ENCODE data around the gene LDLRAD3.

LDLRAD3 gene

DNA sequence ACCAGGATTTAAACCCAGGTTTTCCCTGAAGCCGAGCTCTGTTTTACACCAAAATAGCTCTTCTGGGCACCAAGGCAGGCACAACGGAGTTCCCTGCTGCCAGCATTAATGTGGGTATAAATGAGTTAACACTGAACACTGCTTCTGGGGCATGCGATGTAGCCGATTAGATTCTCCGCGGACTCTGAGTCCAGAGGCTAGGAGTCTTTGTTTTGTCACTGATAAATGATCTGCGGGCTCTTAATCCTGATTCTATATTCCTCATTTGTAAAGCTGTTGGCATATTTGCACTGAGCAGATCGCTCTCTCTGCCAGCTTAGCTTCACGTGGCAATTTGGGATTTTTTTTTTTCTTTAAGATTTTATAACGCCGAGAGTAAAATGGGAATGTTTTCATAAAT lies 16.8 kb upstream of the LDLRAD3 start:
- DNase-seq (ENCODE audit: low read depth, low spot score) = no peak

DNA sequence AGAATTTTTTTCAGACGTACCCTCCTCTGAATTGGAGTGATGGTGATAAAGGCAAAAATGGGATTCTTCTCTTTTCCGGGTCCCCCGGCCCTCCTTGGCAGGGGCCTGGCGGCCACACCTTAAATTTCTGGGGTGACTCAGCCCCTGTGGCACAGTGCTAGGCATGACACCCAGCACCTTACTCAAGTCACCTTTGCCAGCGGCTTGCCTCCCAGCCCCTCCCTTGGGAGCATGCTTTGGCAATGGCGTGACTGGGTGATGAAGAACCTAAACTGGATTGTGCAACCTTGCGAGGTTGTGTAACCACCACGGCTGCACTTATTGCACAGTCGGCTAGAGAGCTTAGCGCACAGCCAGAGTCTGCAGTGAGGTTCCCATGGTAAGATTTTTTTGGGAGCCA lies 16.2 kb upstream of the LDLRAD3 start:
- DNase-seq (ENCODE audit: low read depth, low spot score) = no peak

DNA sequence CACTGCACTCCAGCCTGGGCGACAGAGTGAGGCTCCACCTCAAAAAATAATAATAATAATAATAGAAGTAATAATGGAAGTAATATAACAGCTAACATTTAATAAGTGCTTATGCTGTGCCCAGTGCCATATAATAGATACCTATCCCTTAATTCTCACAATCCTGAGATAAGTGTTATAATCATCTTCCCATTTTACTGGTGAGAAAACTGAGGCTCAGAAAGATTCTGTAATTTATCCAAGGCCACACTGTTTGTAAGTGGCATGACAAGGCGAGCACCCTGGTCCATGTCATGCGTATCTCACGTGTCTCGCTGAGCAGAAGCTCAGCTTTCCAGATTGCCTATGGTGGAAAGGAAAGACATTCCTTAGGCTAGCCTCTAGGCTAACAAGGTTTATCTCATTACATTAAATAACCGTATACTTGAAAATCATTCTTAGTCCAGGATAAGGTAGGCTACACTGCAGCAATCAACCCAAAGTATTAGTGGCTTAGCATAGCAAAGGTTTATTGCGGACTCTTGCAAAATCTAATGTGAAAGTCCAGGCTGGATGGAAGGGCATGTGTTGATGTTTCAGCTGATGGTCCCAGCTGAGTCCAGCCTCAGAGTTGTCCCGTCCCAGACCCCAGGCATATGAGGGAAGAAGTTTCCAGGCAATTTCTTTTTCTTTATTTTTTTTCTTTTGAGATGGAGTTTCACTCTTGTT lies 15.0 kb upstream of the LDLRAD3 start:
- no peak for DNase-seq (ENCODE audit: low read depth, low spot score)

DNA sequence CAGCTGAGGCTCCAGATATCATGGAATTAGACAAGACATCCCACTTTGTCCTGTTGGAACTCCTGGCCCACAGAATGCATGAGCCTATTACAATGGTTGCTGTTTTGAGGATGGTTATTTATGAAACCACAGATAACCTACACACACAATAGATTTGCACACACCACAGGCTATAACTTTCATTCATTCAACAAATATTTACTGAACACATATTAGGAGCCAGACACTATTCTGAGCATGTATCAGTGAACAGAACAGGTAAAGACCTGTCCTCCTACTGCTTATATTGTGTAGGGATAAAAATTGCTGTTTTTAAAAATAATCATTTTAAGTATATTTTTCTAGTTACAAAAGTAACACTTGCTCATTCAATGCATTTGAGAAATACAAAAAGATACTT lies 13.4 kb upstream of the LDLRAD3 start:
- DNase-seq (ENCODE audit: low read depth, low spot score) = no peak

DNA sequence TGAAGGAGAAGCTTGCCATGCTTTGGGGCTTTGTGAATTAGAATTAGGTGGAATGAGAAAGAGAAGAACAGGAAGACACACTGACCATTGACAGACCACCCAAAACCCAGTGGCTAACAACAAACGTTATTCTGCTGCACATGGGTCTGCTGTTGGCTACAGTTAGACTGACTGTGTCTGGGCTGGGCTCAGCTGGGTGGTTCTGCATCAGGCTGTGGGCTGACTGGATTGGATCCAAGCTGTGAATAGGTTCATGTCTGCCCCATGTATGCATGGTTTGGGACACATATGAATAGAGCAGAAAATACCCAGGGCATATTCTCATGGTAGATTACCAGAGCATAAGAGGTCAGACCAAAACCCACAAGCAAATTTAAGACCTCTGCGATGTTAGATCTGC lies 11.7 kb upstream of the LDLRAD3 start:
- no peak for DNase-seq (ENCODE audit: low read depth, low spot score)

GRCh38 chr11:35932681-35933319 lies 11.1 kb upstream of the LDLRAD3 start:
- DNase-seq (ENCODE audit: low read depth, low spot score) = no peak

DNA sequence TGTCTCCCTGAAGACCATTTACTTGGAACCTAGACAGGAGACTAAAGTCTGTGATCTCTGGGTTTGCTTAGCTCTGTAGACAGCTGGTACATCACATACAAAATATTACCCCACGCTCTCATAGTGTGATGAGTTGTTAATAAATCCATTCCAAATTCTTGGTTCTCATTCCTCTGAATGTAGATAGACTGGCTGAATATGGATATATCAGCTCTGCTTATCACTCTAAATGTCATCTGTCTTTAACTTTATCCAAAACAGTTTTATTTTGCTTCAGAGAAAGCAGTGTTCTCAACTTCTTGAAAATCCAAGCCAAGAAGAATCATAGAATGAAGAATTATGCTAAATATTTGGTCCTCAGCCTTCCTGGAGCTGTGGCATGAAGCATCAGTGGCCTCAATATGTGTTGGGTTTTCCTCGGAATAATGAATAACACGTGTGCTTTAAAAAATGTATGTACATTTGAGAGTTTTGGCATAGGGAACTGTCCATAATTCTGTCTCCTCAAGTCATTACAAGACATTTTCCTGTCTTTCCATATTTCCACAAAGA lies 10.5 kb upstream of the LDLRAD3 start:
- DNase-seq (ENCODE audit: low read depth, low spot score) = no peak

GRCh38 chr11:35934271-35934670 lies 9.6 kb upstream of the LDLRAD3 start:
- DNase-seq (ENCODE audit: low read depth, low spot score) = no peak

- DNase-seq (ENCODE audit: low read depth, low spot score) = no peak
These were observed 8.9 kb upstream of the LDLRAD3 start for GRCh38 chr11:35934981-35935380.

DNA sequence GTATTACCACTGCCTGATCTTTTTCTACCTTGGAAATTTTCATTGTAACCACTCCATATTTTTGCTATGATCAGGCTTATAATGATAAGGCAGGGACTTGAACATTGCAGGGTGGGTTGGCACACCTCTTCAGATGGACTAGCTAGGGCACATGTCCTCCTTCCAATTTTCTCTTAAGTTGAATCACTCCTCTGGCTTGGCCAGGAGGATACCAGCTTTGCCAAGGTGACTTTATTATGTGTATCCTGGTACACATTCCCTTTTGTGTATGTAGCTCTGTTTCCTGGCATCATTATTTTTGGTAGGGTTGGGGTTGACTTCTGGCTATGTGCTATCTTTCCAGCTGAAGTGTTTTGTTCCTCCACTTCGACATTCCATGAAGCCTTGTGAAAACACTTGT lies 8.5 kb upstream of the LDLRAD3 start:
- no peak for DNase-seq (ENCODE audit: low read depth, low spot score)

DNA sequence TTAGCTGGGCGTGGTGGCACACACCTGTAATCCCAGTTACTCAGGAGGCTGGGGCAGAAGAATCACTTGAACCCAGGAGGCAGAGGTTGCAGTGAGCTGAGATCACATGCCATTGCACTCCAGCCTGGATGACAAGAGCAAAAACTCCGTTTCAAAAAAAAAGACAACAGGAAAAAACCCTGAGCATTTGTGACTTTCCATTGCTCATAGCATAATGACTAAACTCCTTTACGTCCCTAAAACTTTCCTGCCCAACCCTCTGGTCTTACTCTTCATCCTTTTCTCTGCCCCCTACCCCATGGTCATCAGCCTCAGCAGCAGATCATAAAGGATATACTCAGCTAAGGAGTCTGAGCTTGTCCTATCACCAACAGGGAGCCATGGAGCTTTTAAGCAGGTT lies 6.8 kb upstream of the LDLRAD3 start:
- DNase-seq (ENCODE audit: low read depth, low spot score) = no peak

GRCh38 chr11:35937700-35938099 lies 6.2 kb upstream of the LDLRAD3 start:
- DNase-seq (ENCODE audit: low read depth, low spot score) = no peak

GRCh38 chr11:35938231-35938630 lies 5.6 kb upstream of the LDLRAD3 start:
- DNase-seq (ENCODE audit: low read depth, low spot score) = no peak

DNA sequence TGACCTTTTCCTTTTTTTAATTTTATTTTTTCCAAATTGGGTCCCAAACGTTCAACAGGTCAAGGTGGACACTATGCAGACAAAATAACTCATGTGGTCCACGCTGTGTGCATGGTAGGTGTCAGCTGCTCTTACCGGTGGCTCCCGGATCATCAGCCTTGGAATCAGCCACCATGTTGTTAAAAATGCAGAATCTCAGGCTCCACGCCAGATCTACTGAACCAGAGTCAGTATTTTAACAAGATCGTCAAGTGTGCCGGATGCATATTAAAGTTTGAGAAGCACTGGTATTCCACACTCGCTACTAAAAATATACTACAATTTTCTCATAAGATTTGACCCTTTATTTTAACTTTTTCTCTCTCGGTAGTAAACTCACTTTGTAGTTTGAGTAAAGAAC lies 553 bp upstream of the LDLRAD3 start:
- no peak for DNase-seq (ENCODE audit: low read depth, low spot score)

DNA sequence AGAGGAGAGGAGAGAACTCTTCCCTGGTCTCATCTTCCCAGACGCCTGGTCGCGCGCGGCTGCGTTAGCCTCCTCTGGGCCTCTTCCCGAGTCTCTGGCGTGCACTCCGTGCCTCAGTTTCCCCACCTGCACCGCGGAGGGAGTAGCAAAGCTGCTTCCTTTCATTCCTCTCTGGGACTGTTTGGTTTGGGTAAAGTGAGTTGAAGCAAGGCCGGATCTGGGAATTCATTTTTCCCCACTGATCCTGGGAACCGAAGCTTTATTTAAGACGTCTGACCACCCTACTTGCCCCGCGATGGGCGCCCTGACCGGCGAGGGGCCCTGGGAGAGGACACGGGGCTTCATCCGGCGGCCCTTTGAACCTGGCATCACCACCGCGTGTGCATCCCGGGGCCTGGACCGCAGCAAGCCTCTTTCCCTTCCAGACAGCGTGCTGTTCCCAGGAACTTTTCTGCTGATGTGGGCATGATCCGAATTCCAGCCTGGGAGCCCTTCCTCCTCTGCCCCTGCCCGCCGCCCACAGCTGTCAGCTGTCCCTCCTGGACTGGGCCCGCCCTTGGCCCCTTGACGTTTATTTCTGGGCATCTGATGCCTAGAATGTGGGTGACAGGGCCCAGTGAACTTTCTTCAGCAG lies 758 bp downstream of the LDLRAD3 start:
- DNase-seq (ENCODE audit: low read depth, low spot score) = no peak

- DNase-seq (ENCODE audit: low read depth, low spot score) = no peak
These were observed 1.3 kb downstream of the LDLRAD3 start for GRCh38 chr11:35945137-35945518.

GRCh38 chr11:35946766-35947165 lies 2.9 kb downstream of the LDLRAD3 start:
- no peak for DNase-seq (ENCODE audit: low read depth, low spot score)

GRCh38 chr11:35947437-35947836 lies 3.6 kb downstream of the LDLRAD3 start:
- no peak for DNase-seq (ENCODE audit: low read depth, low spot score)

DNA sequence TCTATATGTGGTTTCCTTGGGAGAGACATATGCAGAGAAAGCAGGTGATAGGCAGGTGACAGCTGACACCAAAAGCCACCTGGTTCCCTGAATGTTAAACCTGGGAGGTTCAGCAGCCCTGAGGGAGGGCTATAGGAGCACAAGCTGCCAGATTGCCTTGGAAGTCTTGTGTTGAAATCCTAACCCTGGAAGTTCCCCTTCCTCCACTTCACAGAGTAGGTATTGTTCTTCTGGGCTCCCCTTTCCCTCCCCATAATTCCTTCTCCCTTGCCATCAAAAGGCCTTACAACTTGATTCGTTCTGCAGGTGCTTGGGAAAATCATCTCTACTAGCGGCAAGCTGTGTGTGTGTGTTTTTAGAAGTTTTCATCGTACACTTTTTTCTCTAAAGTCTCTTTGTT lies 5.4 kb downstream of the LDLRAD3 start:
- DNase-seq (ENCODE audit: low read depth, low spot score) = no peak

GRCh38 chr11:35950082-35950481 lies 6.2 kb downstream of the LDLRAD3 start:
- DNase-seq (ENCODE audit: low read depth, low spot score) = no peak

DNA sequence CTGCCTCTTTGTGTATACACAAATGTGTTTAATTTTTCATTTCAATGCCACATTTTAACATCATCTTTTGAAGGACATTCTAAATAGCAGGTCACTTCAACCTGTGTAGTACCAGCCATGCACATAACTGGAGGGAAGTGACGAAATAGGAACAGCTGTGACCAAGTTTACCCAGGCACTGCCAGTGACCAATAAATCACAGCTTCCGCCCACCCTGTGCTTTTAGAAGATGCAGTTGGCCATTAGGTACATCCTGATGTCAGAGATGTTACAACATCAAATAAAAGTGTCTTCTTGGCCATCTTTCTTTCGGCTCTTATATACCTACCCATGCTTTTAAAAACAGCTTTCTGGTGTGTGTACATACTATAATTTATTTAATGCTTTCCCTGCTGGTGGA lies 7.8 kb downstream of the LDLRAD3 start:
- no peak for DNase-seq (ENCODE audit: low read depth, low spot score)

- DNase-seq (ENCODE audit: low read depth, low spot score) = no peak
These were observed 9.4 kb downstream of the LDLRAD3 start for GRCh38 chr11:35953081-35953760.
